Measurements from ENCODE around the gene CACNA2D3. TPM values are rescaled to one million over a fixed set of nuclear protein-coding genes. Genes with fewer than 3 reads are reported as not detected.

The CACNA2D3 gene
- total and polyA plus RNA-seq, 3 experiments from 2014 or later, result not detected

DNA sequence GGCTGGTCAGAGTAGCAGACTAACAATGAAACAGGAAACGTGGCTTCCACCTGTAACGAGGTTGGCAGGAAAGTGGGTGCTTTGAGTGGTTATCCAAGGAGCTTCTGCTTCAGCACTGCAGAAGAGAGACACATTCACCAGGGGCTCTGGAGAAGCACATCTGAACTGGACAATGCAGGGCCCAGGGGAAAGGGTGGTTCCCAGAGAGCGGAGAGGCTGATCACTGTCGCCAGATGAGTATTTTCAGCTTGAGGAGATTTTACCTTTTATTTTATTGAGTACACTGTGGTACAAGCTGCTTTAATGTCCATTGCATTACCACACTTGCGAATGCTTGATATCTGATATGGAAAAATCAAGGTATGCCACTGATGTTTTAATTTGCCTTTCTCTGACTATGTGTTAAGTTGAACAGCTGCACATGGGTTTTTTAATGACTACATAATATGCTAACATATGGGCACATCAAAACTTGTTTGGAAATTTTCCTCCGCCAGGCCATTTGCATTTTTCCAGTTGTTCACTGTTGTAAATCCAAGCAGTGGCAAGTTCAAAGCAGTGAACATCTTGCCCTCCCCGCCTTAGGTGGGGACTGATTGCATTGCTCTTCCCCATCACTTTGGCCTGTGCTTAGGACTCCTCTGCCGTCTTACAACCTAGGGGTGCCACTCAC is 753.4 kb downstream of the CACNA2D3 start:
- POLR2A ChIA-PET, result no interaction called here
- Mint-ChIP-seq H3K36me3 (no peaks in the 10 kb centered on the region), H3K27me3 (no peaks in the 10 kb centered on the region), H3K4me1 (no peaks in the 10 kb centered on the region), H3K27ac (no peak overlapping the region), H3K9me3 (peaks cover 0 to 13% (median 3%) of the 10 kb centered on the region in 5 donors), H3K4me3 (no peak overlapping the region)
- DNase-seq, result no peak
- no peaks in the 10 kb centered on the region for H3K36me3 ChIP-seq (ENCODE audit: insufficient read depth, low read length)
- H3K27me3 ChIP-seq (ENCODE audit: insufficient read depth, low read length, poor library complexity, severe bottlenecking), result no peaks in the 10 kb centered on the region
- no peaks in the 10 kb centered on the region for H3K4me1 ChIP-seq (ENCODE audit: insufficient read depth, low read length)
- H3K27ac ChIP-seq (ENCODE audit: low read depth, low read length), result no peak overlapping the region
- H3K4me3 ChIP-seq (ENCODE audit: low read length), result no peak overlapping the region
- CTCF ChIA-PET, result no interaction called here
- H3K9me3 ChIP-seq (ENCODE audit: low read length), result no peaks in the 10 kb centered on the region

DNA sequence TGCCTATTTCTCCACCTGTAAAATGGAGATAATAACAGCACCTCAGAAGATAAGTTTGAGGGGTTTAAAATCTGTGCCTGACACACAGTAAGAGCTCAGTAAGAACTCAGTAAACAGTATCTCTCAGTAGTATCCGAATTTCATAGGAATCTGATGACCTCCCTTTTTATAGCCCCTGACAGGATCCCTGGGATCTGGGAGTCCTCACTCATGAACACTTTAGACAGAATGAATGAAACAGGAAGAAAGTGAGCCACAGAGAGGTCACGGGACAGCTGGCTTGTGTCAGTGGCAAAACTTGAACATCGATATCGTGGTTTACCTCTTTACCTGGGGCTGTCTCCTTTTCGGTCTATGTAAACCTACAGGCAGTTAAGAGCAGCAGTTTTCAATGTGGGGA is 754.3 kb downstream of the CACNA2D3 start:
- no peaks in the 10 kb centered on the region for H3K9me3 ChIP-seq (ENCODE audit: low read length)
- Mint-ChIP-seq H3K9me3 (peaks cover 0 to 13% (median 3%) of the 10 kb centered on the region in 5 donors), H3K27me3 (no peaks in the 10 kb centered on the region), H3K27ac (no peak overlapping the region), H3K4me1 (no peaks in the 10 kb centered on the region), H3K36me3 (no peaks in the 10 kb centered on the region), H3K4me3 (no peak overlapping the region)
- no peaks in the 10 kb centered on the region for H3K4me1 ChIP-seq (ENCODE audit: insufficient read depth, low read length)
- H3K27me3 ChIP-seq (ENCODE audit: insufficient read depth, low read length, poor library complexity, severe bottlenecking), result no peaks in the 10 kb centered on the region
- H3K27ac ChIP-seq (ENCODE audit: low read depth, low read length), result no peak overlapping the region
- no peaks in the 10 kb centered on the region for H3K36me3 ChIP-seq (ENCODE audit: insufficient read depth, low read length)
- no peak overlapping the region for H3K4me3 ChIP-seq (ENCODE audit: low read length)
- POLR2A ChIA-PET, result no interaction called here
- CTCF ChIA-PET, result no interaction called here
- no peak for DNase-seq

DNA sequence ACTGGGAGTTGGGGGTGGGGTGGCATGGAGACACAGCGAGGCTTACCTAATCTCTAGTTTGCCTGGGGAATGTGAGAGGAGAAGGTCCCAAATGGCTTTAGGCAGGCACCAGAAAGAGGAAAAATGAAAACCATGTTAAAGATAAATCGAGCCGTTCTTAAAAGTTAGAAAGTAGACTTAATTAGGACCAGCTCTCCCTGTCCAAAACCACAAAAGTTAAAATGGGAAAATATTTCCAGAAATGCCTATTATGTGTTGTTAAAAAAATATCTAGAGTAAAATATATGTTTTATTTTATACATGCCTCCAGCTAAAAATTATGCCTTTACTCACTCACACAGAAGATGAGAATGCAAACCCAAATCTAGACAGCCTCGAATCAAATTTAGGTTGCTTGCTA is 755.4 kb downstream of the CACNA2D3 start:
- POLR2A ChIA-PET, result no interaction called here
- Mint-ChIP-seq H3K4me3 (no peak overlapping the region), H3K9me3 (peaks cover 0 to 11% (median 5%) of the 10 kb centered on the region in 5 donors), H3K36me3 (no peaks in the 10 kb centered on the region), H3K27me3 (no peaks in the 10 kb centered on the region), H3K27ac (no peak overlapping the region), H3K4me1 (no peaks in the 10 kb centered on the region)
- no peak overlapping the region for H3K27ac ChIP-seq (ENCODE audit: low read depth, low read length)
- H3K36me3 ChIP-seq (ENCODE audit: insufficient read depth, low read length), result no peaks in the 10 kb centered on the region
- no peaks in the 10 kb centered on the region for H3K9me3 ChIP-seq (ENCODE audit: low read length)
- CTCF ChIA-PET, result no interaction called here
- H3K27me3 ChIP-seq (ENCODE audit: insufficient read depth, low read length, poor library complexity, severe bottlenecking), result no peaks in the 10 kb centered on the region
- DNase-seq, result no peak
- H3K4me1 ChIP-seq (ENCODE audit: insufficient read depth, low read length), result no peaks in the 10 kb centered on the region
- no peak overlapping the region for H3K4me3 ChIP-seq (ENCODE audit: low read length)

DNA sequence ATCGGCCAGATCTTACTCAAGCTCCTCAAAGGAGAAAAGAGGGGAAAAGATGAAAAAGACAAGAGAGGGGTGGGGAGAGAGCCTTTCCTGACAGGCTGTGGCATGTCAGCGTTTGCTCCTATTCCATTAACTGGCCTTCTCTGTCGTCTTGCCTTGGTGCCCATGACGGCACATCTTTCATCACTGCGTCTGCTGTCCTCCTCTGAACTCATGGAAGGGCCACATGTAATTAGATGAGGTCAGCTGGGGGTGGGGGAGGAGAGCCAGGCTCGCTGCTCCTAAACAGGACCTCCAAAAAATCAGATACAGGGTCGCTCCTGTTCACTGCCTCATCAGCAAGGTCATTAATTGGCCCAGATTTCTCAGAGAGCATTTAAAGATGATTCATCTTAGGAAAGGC is 755.8 kb downstream of the CACNA2D3 start:
- Histone ChIP-seq H3K9me3 (ENCODE audit: low read length) (no peaks in the 10 kb centered on the region), H3K36me3 (ENCODE audit: insufficient read depth, low read length) (no peaks in the 10 kb centered on the region), H3K4me1 (ENCODE audit: insufficient read depth, low read length) (no peaks in the 10 kb centered on the region), H3K27ac (ENCODE audit: low read depth, low read length) (no peak overlapping the region), H3K27me3 (ENCODE audit: insufficient read depth, low read length, poor library complexity, severe bottlenecking) (no peaks in the 10 kb centered on the region), H3K4me3 (ENCODE audit: low read length) (no peak overlapping the region)
- H3K27me3 Mint-ChIP-seq, result no peaks in the 10 kb centered on the region
- no peak overlapping the region for H3K27ac Mint-ChIP-seq
- DNase-seq, result no peak
- no peaks in the 10 kb centered on the region for H3K36me3 Mint-ChIP-seq
- ChIA-PET POLR2A (no interaction called here), CTCF (no interaction called here)
- peaks cover 0 to 10% (median 5%) of the 10 kb centered on the region in 5 donors for H3K9me3 Mint-ChIP-seq
- no peaks in the 10 kb centered on the region for H3K4me1 Mint-ChIP-seq
- H3K4me3 Mint-ChIP-seq, result no peak overlapping the region

DNA sequence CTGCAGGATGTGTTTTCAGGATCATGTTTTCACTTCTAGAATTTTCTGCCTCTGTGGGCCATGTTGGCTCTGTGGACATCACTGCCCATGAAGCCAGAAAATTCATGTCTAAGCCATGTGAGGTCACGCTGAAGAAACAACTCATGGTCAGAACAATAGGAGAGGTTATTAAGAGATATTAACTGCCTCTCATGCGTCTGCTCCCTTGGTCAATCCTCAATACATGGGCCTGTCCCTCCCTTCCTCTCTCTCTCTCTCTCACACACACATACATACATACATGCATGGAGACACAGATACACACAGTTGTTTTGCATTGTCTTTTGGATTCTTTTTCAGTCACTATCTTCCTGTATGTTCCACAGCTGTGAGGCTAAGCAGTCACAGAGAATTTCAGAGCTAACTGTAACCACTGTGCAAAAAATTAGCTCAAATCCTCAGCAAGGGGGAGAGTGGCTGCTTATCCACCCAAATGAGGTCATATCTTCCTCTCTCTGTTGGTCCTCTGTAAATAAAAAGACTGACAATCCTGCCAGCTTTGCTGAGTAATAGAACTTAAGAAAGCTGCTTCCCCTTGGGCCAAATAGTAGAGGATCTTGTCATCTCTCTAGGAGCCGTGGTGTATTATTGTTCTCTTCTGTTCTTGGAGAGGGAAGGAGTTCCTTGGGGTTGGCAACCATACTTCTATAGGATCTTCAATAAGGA is 759.9 kb downstream of the CACNA2D3 start:
- Histone ChIP-seq H3K9me3 (ENCODE audit: low read length) (no peaks in the 10 kb centered on the region), H3K27ac (ENCODE audit: low read depth, low read length) (no peak overlapping the region), H3K4me1 (ENCODE audit: insufficient read depth, low read length) (no peaks in the 10 kb centered on the region), H3K36me3 (ENCODE audit: insufficient read depth, low read length) (no peaks in the 10 kb centered on the region), H3K4me3 (ENCODE audit: low read length) (no peak overlapping the region), H3K27me3 (ENCODE audit: insufficient read depth, low read length, poor library complexity, severe bottlenecking) (no peaks in the 10 kb centered on the region)
- Mint-ChIP-seq H3K27ac (no peak overlapping the region), H3K4me3 (no peak overlapping the region), H3K36me3 (no peaks in the 10 kb centered on the region), H3K27me3 (peaks cover 0 to 1% of the 10 kb centered on the region in 2 donors), H3K9me3 (peaks cover 0 to 5% (median 0%) of the 10 kb centered on the region in 5 donors), H3K4me1 (no peaks in the 10 kb centered on the region)
- DNase-seq, result no peak
- CTCF ChIA-PET, result no interaction called here
- POLR2A ChIA-PET, result no interaction called here

DNA sequence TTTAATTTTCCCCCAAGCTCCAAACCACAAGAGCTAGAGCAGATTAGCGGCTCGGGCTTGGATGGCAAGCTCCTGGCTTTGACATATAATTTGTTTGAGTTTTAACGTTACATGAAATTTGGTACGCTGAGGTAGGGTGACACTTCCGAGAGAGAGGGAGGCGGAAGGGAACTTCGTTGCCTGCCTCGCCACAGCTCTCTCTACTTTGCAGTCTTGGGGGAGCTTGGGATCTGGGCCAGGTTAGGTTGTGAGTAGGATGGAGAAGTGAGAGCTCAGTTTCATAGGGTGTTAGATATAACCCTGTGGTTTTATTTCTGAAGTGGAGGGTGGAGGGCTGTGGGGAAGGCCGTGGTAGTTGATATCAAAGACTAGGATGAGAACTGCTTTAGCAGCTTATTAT is 765.8 kb downstream of the CACNA2D3 start:
- POLR2A ChIA-PET, result no interaction called here
- Mint-ChIP-seq H3K27me3 (peaks cover 0 to 1% of the 10 kb centered on the region in 2 donors), H3K36me3 (no peaks in the 10 kb centered on the region), H3K27ac (no peak overlapping the region), H3K9me3 (peaks cover 0 to 2% (median 0%) of the 10 kb centered on the region in 5 donors), H3K4me3 (no peak overlapping the region), H3K4me1 (no peaks in the 10 kb centered on the region)
- CTCF ChIA-PET, result no interaction called here
- Histone ChIP-seq H3K36me3 (ENCODE audit: insufficient read depth, low read length) (no peaks in the 10 kb centered on the region), H3K4me3 (ENCODE audit: low read length) (no peak overlapping the region), H3K27ac (ENCODE audit: low read depth, low read length) (no peak overlapping the region), H3K4me1 (ENCODE audit: insufficient read depth, low read length) (no peaks in the 10 kb centered on the region), H3K9me3 (ENCODE audit: low read length) (no peaks in the 10 kb centered on the region), H3K27me3 (ENCODE audit: insufficient read depth, low read length, poor library complexity, severe bottlenecking) (no peaks in the 10 kb centered on the region)
- no peak for DNase-seq

DNA sequence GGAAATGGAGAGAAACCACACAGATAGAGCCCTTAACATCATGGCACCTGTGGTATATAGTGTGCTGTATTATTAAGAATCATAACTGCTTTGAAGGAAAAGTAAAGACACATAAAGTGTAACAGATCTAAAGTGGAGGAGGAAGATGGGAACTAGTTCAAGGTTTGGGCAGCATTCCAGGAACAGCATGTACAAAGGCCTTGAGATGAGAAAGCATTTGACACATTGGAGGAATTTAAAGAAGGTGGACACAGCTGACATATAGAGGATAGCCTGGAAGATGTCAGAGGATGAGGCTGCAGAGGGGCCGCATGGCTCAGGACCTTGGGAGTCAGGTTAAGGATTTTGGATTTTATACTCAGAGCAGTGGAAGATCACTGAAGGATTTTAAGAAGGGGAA is 766.5 kb downstream of the CACNA2D3 start:
- no peak overlapping the region for H3K4me3 ChIP-seq (ENCODE audit: low read length)
- ChIA-PET POLR2A (no interaction called here), CTCF (no interaction called here)
- H3K36me3 ChIP-seq (ENCODE audit: insufficient read depth, low read length), result no peaks in the 10 kb centered on the region
- no peaks in the 10 kb centered on the region for H3K4me1 ChIP-seq (ENCODE audit: insufficient read depth, low read length)
- no peak overlapping the region for H3K4me3 Mint-ChIP-seq
- H3K27ac ChIP-seq (ENCODE audit: low read depth, low read length), result no peak overlapping the region
- no peak overlapping the region for H3K27ac Mint-ChIP-seq
- DNase-seq, result no peak
- H3K9me3 Mint-ChIP-seq, result peaks cover 0 to 2% (median 0%) of the 10 kb centered on the region in 5 donors
- H3K4me1 Mint-ChIP-seq, result no peaks in the 10 kb centered on the region
- H3K36me3 Mint-ChIP-seq, result no peaks in the 10 kb centered on the region
- H3K27me3 Mint-ChIP-seq, result peaks cover 0 to 1% of the 10 kb centered on the region in 2 donors
- H3K27me3 ChIP-seq (ENCODE audit: insufficient read depth, low read length, poor library complexity, severe bottlenecking), result no peaks in the 10 kb centered on the region
- no peaks in the 10 kb centered on the region for H3K9me3 ChIP-seq (ENCODE audit: low read length)

DNA sequence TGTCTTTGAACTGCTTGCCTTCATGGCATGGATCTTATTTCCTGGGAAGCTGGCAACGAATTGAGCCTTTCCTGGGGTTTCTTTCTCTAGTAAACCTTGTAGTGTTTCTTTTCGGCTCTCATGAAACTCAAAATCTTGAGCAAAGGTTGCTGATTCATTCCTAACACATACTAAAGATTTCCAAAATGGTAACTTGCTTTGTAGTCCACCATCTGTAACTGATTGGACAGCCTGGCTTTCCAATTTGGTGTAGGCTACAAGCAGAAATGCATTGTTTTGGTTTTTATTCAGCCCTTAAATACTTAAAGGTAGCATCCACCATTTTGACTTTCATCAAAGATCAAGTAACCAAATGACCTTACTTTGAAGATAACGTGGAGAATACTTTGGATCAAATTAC is 767.4 kb downstream of the CACNA2D3 start:
- Histone ChIP-seq H3K9me3 (ENCODE audit: low read length) (no peaks in the 10 kb centered on the region), H3K27ac (ENCODE audit: low read depth, low read length) (no peak overlapping the region), H3K4me1 (ENCODE audit: insufficient read depth, low read length) (no peaks in the 10 kb centered on the region), H3K36me3 (ENCODE audit: insufficient read depth, low read length) (no peaks in the 10 kb centered on the region), H3K4me3 (ENCODE audit: low read length) (no peak overlapping the region), H3K27me3 (ENCODE audit: insufficient read depth, low read length, poor library complexity, severe bottlenecking) (no peaks in the 10 kb centered on the region)
- Mint-ChIP-seq H3K4me1 (no peaks in the 10 kb centered on the region), H3K36me3 (no peaks in the 10 kb centered on the region), H3K27me3 (peaks cover 0 to 1% of the 10 kb centered on the region in 2 donors), H3K27ac (no peak overlapping the region), H3K4me3 (no peak overlapping the region), H3K9me3 (peaks cover 0 to 2% (median 0%) of the 10 kb centered on the region in 5 donors)
- POLR2A ChIA-PET, result no interaction called here
- CTCF ChIA-PET, result no interaction called here
- no peak for DNase-seq

Data from CD8-positive, alpha-beta memory T cell (primary cell).